Measurements from ENCODE around the gene LMBR1. TPM values are rescaled to one million over a fixed set of nuclear protein-coding genes. Genes with fewer than 3 reads are reported as not detected.
"Not testable (repeated sequence)": the region's sequence is repeated elsewhere in the genome, so short reads cannot be mapped to it uniquely, and the experiment has no call there.

The LMBR1 gene
- total RNA-seq, 6 experiments from 2014 or later, result 33.1 to 37.8 (median 36.1) TPM

GRCh38 chr7:156650042-156650441 is 242.9 kb downstream of the LMBR1 start:
- Mint-ChIP-seq H3K4me1 (ENCODE audit: low read depth) (peaks cover 24% of the 10 kb centered on the region), H3K9me3 (no peaks in the 10 kb centered on the region), H3K27ac (no peak overlapping the region), H3K36me3 (ENCODE audit: low read depth) (no peaks in the 10 kb centered on the region), H3K4me3 (no peak overlapping the region), H3K27me3 (ENCODE audit: insufficient read depth) (no peaks in the 10 kb centered on the region; the same call in 1 of the 2 replicates)
- DNase-seq, result peak; percentile 7
- peak; percentile 60 for TF ChIP-seq CTCF (IDR thresholded peaks at IDR 0.05)

GRCh38 chr7:156647330-156647729 is 245.7 kb downstream of the LMBR1 start:
- H3K27ac Mint-ChIP-seq; DNase-seq; H3K27me3 Mint-ChIP-seq (ENCODE audit: insufficient read depth); H3K36me3 Mint-ChIP-seq (ENCODE audit: low read depth); H3K4me3 Mint-ChIP-seq; H3K9me3 Mint-ChIP-seq: not testable (repeated sequence)
- H3K4me1 Mint-ChIP-seq (ENCODE audit: low read depth), result peaks cover 11% of the 10 kb centered on the region

- DNase-seq, result no peak
- Mint-ChIP-seq H3K4me1 (ENCODE audit: low read depth) (peaks cover 28% of the 10 kb centered on the region), H3K4me3 (no peak overlapping the region), H3K9me3 (peaks cover 5% of the 10 kb centered on the region), H3K27ac (no peak overlapping the region), H3K36me3 (ENCODE audit: low read depth) (peaks cover 10% of the 10 kb centered on the region), H3K27me3 (ENCODE audit: insufficient read depth) (no peaks in the 10 kb centered on the region)
- no peak for TF ChIP-seq CTCF (IDR thresholded peaks at IDR 0.05)
Observed at GRCh38 chr7:156642306-156643045, 250.5 kb downstream of the LMBR1 start.

GRCh38 chr7:156640949-156641485 is 252.0 kb downstream of the LMBR1 start:
- peak overlapping the region; percentile 93 for H3K4me3 Mint-ChIP-seq
- H3K36me3 Mint-ChIP-seq (ENCODE audit: low read depth), result peaks cover 10% of the 10 kb centered on the region
- H3K27me3 Mint-ChIP-seq (ENCODE audit: insufficient read depth), result no peaks in the 10 kb centered on the region
- peaks cover 5% of the 10 kb centered on the region for H3K9me3 Mint-ChIP-seq
- TF ChIP-seq CTCF (IDR thresholded peaks at IDR 0.05), result no peak
- peak; percentile 28 for DNase-seq
- H3K27ac Mint-ChIP-seq, result peak overlapping the region; percentile 93
- peaks cover 35% of the 10 kb centered on the region for H3K4me1 Mint-ChIP-seq (ENCODE audit: low read depth)

- Mint-ChIP-seq H3K4me1 (ENCODE audit: low read depth) (peaks cover 35% of the 10 kb centered on the region), H3K36me3 (ENCODE audit: low read depth) (peaks cover 10% of the 10 kb centered on the region), H3K27me3 (ENCODE audit: insufficient read depth) (no peaks in the 10 kb centered on the region), H3K4me3 (peak within 1 kb of the TSS; percentile 93), H3K27ac (peak within 1 kb of the TSS; percentile 93), H3K9me3 (peaks cover 5% of the 10 kb centered on the region)
- no peak for TF ChIP-seq CTCF (IDR thresholded peaks at IDR 0.05)
- DNase-seq, result peak; percentile 88
Observed at GRCh38 chr7:156640257-156640948, 252.6 kb downstream of the LMBR1 start, which contains the start of gene RNF32. Gene RNF32, plus strand, starts transcription at chr7:156640774. Its CDS starts 3,104 bp downstream, at chr7:156643878.
